K562 (cell line): ENCODE results near the gene CTSW. TPM values are rescaled to one million over a fixed set of nuclear protein-coding genes. Genes with fewer than 3 reads are reported as not detected.

Source experiments
- ATF1 ChIP-seq, 2 experiments: fragments of 450-650 bp in 1 of 2; IDR thresholded peaks; 2 replicates each; pipeline ENCODE4 v1.6.1; 2016; ENCODE audit warnings: missing compliant biosample characterization in 1 of 2, missing genetic modification characterization in 1 of 2
- BCL6 ChIP-seq: fragments of 250-450 bp; sonication (Bioruptor Pico); IDR thresholded peaks from 2 replicates; pipeline ENCODE4 v1.4.0; 2020
- ERF ChIP-seq: fragments of 450-650 bp; formaldehyde crosslinking; IDR thresholded peaks from 2 replicates; pipeline ENCODE4 v1.4.0; 2020; ENCODE audit warnings: mild to moderate bottlenecking, mixed read lengths
- FOXJ2 ChIP-seq: fragments of 200-800 bp; sonication (Bioruptor generic); IDR thresholded peaks from 2 replicates; pipeline ENCODE4 v1.6.1; 2016; ENCODE audit warnings: missing genetic modification characterization, missing compliant biosample characterization
- HOXB6 ChIP-seq: fragments of 250-450 bp; sonication (Bioruptor Pico); IDR thresholded peaks from 2 replicates; pipeline ENCODE4 v1.5.1; 2022; ENCODE audit warnings: mild to moderate bottlenecking, borderline replicate concordance
- KAT2B ChIP-seq: IDR thresholded peaks from one replicate; pipeline ENCODE4 v1.6.1; 2012; ENCODE audit warnings: low read depth, mild to moderate bottlenecking, control low read depth, inconsistent platforms, low read length, moderate library complexity
- SIX5 ChIP-seq, 2 experiments: IDR thresholded peaks; 2 replicates each; pipeline ENCODE4 v1.6.1; 2011; ENCODE audit warnings: low read length in 2 of 2, borderline replicate concordance in 1 of 2, low read depth in 1 of 2, mild to moderate bottlenecking in 1 of 2, moderate library complexity in 1 of 2; ENCODE audit not compliant: insufficient read depth in 1 of 2
- SREBF1 ChIP-seq: fragments of 150-350 bp; IDR thresholded peaks from 2 replicates; pipeline ENCODE4 v1.6.1; 2014; ENCODE audit warnings: antibody characterized with exemption, low read depth, low read length, borderline replicate concordance
- SRSF1 ChIP-seq: fragments of 200-400 bp; formaldehyde crosslinking; IDR thresholded peaks from 2 replicates; pipeline ENCODE4 v1.6.1; 2017; ENCODE audit warnings: mild to moderate bottlenecking, low read depth, low read length, moderate library complexity
- ZFX ChIP-seq: sonication (generic); formaldehyde crosslinking; IDR thresholded peaks from 2 replicates; pipeline ENCODE4 v1.8.0; 2022; ENCODE audit warnings: mild to moderate bottlenecking, missing genetic modification reagents, moderate library complexity
- ZNF316 ChIP-seq: fragments of 450-650 bp; IDR thresholded peaks from 2 replicates; pipeline ENCODE4 v1.6.1; 2016
- ZNF507 ChIP-seq: conservative IDR thresholded peaks from 2 replicates; pipeline ENCODE4 v1.6.1; 2017; ENCODE audit warnings: missing genetic modification characterization, missing compliant biosample characterization
- ZNF589 ChIP-seq: fragments of 200-800 bp; sonication (Bioruptor generic); IDR thresholded peaks from 2 replicates; pipeline ENCODE4 v1.6.1; 2016; ENCODE audit warnings: low read depth, missing genetic modification characterization, missing compliant biosample characterization
- ZNF764 ChIP-seq: fragments of 250-450 bp; sonication (Bioruptor Pico); IDR thresholded peaks from 2 replicates; pipeline ENCODE4 v1.4.0; 2020; ENCODE audit warnings: low read depth, mild to moderate bottlenecking, moderate library complexity
- polyA plus RNA-seq, 8 experiments: library from polyadenylated mRNA; depleted of rRNA in 4 of 8; stranded (reverse) in 5 of 8; unstranded in 3 of 8; fragments of >200 nt; fragmentation: Nextera tagmentation in 2 of 8; fragmentation: Illumina TruSeq in 1 of 8; extraction: Ambion mirVana in 2 of 8; extraction: Trizol in 1 of 8; gene quantifications; 2 replicates each; pipeline versions ENCODE4 v1.2.1 to v1.2.3, GENCODE V29; 2011 to 2014; ENCODE audit warnings: inconsistent platforms in 1 of 8, missing spikeins in 1 of 8
- total RNA-seq, 7 experiments: library from RNA; depleted of rRNA in 6 of 7; stranded (reverse); fragments of >200 nt in 6 of 7; fragmentation: Illumina TruSeq in 2 of 7; extraction: Trizol in 2 of 7; gene quantifications; 2 replicates each; pipeline versions ENCODE4 v1.2.1 to v1.2.3, GENCODE V29; 2011 to 2021; ENCODE audit warnings: low replicate concordance in 1 of 7
- TF ChIP-seq, protein P1 (sequence below): fragments of 450-650 bp; IDR thresholded peaks from 2 replicates; pipeline ENCODE4 v1.6.1; 2016; ENCODE audit warnings: mild to moderate bottlenecking, moderate library complexity
- TF ChIP-seq, protein P2 (sequence below): sonication (generic); formaldehyde crosslinking; IDR thresholded peaks from 2 replicates; pipeline ENCODE4 v1.8.0; 2022; ENCODE audit warnings: missing genetic modification reagents, mild to moderate bottlenecking, moderate library complexity, borderline replicate concordance

CTSW gene
- total and polyA plus RNA-seq, 9 of the 15 experiments (the other 6 are each of a cell fraction or from before 2014, with no cell fraction given), result 0.04 TPM; not detected in 8

DNA sequence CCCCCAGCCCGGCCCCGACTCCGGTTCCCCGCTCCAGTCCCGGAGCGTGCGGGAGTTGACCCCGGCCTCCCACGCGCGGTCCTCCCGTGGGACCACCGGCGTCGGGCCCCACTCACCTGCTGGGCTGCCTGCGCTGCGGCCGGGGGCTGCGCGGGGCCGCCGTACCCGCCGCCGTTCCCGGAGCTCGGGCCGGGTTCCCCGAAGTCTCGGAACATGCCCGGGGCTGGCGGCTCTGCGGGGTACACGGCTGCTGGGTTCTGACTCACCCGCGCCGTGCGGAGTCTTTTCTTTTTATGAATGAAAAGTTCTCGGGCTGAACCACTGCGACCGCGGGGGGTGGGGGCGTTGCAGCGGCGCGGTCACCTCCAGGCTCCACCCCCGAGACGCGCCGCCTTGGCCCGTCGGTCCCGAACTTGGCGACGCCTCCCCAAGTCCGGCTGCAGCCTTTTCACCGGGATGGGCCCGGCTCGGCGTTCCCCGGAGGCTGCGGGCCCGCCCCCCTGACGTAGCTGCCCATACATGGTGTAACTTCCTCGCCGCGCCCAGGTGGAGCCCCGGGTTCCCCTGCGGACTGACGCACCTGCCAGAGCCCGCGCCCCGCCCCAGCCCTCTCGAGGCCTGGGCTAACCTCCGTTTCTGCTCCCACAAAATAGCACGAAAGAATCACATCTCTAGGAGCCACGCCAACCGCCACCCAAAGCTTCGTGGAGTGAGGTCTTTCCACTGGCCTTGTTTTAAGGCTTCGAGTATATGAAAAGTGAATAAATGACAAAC, 20.7 kb downstream of the CTSW start, which contains the start of gene FOSL1 (continued):
- TF ChIP-seq, protein P1, sequence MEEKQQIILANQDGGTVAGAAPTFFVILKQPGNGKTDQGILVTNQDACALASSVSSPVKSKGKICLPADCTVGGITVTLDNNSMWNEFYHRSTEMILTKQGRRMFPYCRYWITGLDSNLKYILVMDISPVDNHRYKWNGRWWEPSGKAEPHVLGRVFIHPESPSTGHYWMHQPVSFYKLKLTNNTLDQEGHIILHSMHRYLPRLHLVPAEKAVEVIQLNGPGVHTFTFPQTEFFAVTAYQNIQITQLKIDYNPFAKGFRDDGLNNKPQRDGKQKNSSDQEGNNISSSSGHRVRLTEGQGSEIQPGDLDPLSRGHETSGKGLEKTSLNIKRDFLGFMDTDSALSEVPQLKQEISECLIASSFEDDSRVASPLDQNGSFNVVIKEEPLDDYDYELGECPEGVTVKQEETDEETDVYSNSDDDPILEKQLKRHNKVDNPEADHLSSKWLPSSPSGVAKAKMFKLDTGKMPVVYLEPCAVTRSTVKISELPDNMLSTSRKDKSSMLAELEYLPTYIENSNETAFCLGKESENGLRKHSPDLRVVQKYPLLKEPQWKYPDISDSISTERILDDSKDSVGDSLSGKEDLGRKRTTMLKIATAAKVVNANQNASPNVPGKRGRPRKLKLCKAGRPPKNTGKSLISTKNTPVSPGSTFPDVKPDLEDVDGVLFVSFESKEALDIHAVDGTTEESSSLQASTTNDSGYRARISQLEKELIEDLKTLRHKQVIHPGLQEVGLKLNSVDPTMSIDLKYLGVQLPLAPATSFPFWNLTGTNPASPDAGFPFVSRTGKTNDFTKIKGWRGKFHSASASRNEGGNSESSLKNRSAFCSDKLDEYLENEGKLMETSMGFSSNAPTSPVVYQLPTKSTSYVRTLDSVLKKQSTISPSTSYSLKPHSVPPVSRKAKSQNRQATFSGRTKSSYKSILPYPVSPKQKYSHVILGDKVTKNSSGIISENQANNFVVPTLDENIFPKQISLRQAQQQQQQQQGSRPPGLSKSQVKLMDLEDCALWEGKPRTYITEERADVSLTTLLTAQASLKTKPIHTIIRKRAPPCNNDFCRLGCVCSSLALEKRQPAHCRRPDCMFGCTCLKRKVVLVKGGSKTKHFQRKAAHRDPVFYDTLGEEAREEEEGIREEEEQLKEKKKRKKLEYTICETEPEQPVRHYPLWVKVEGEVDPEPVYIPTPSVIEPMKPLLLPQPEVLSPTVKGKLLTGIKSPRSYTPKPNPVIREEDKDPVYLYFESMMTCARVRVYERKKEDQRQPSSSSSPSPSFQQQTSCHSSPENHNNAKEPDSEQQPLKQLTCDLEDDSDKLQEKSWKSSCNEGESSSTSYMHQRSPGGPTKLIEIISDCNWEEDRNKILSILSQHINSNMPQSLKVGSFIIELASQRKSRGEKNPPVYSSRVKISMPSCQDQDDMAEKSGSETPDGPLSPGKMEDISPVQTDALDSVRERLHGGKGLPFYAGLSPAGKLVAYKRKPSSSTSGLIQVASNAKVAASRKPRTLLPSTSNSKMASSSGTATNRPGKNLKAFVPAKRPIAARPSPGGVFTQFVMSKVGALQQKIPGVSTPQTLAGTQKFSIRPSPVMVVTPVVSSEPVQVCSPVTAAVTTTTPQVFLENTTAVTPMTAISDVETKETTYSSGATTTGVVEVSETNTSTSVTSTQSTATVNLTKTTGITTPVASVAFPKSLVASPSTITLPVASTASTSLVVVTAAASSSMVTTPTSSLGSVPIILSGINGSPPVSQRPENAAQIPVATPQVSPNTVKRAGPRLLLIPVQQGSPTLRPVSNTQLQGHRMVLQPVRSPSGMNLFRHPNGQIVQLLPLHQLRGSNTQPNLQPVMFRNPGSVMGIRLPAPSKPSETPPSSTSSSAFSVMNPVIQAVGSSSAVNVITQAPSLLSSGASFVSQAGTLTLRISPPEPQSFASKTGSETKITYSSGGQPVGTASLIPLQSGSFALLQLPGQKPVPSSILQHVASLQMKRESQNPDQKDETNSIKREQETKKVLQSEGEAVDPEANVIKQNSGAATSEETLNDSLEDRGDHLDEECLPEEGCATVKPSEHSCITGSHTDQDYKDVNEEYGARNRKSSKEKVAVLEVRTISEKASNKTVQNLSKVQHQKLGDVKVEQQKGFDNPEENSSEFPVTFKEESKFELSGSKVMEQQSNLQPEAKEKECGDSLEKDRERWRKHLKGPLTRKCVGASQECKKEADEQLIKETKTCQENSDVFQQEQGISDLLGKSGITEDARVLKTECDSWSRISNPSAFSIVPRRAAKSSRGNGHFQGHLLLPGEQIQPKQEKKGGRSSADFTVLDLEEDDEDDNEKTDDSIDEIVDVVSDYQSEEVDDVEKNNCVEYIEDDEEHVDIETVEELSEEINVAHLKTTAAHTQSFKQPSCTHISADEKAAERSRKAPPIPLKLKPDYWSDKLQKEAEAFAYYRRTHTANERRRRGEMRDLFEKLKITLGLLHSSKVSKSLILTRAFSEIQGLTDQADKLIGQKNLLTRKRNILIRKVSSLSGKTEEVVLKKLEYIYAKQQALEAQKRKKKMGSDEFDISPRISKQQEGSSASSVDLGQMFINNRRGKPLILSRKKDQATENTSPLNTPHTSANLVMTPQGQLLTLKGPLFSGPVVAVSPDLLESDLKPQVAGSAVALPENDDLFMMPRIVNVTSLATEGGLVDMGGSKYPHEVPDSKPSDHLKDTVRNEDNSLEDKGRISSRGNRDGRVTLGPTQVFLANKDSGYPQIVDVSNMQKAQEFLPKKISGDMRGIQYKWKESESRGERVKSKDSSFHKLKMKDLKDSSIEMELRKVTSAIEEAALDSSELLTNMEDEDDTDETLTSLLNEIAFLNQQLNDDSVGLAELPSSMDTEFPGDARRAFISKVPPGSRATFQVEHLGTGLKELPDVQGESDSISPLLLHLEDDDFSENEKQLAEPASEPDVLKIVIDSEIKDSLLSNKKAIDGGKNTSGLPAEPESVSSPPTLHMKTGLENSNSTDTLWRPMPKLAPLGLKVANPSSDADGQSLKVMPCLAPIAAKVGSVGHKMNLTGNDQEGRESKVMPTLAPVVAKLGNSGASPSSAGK, result 0 out of 2 replicates have a peak, but pooled peaks have one; percentile 12
- TF ChIP-seq SREBF1, result no peak; the same call in 1 of the 2 replicates
- no peak for TF ChIP-seq ZNF316
- no peak for TF ChIP-seq SRSF1
- peak in 1 of 2 experiments; percentile 33; a peak in 1 of 4 replicates for TF ChIP-seq SIX5 (IDR thresholded peaks at IDR 0.05; ENCODE audit: borderline replicate concordance in 1 of 2, insufficient read depth in 1 of 2, low read depth in 1 of 2, low read length in 2 of 2)
- peak; percentile 46; the same call in 1 of the 2 replicates for TF ChIP-seq ZFX (CRISPR knock-in tag)
- TF ChIP-seq ZNF507 (tag), result no peak
- TF ChIP-seq BCL6 (CRISPR knock-in tag), result no peak
- TF ChIP-seq ERF (CRISPR knock-in tag), result no peak
- no peak for TF ChIP-seq ZNF589 (CRISPR knock-in tag)
- TF ChIP-seq FOXJ2 (tag), result no peak
- no peak for TF ChIP-seq HOXB6 (CRISPR knock-in tag)
- no peak for TF ChIP-seq KAT2B
- no peak for TF ChIP-seq ZNF764 (CRISPR knock-in tag)
- TF ChIP-seq, protein P2, sequence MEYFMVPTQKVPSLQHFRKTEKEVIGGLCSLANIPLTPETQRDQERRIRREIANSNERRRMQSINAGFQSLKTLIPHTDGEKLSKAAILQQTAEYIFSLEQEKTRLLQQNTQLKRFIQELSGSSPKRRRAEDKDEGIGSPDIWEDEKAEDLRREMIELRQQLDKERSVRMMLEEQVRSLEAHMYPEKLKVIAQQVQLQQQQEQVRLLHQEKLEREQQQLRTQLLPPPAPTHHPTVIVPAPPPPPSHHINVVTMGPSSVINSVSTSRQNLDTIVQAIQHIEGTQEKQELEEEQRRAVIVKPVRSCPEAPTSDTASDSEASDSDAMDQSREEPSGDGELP (CRISPR knock-in tag), result peak; percentile 84
- TF ChIP-seq ATF1 (CRISPR knock-in tag; IDR thresholded peaks at IDR 0.05), result no peak
- peak; percentile 95 for TF ChIP-seq ATF1 (tag; IDR thresholded peaks at IDR 0.05)
